Large intestine (tissue), 12 donors: ENCODE measurements around the gene SDHD. TPM values are rescaled to one million over a fixed set of nuclear protein-coding genes. Genes with fewer than 3 reads are reported as not detected.
A peak's percentile ranks its signal among the peaks of the same experiment; 100 is the strongest.
"Not testable (repeated sequence)": the region's sequence is repeated elsewhere in the genome, so short reads cannot be mapped to it uniquely, and the experiment has no call there.

ENCODE experiments used
- DNase-seq, 2 donors: peaks; one replicate each; pipeline versions ENCODE4 v3.0.0 to v3.0.0-alpha.2; 2013
- H3K27ac ChIP-seq: one replicate; pipeline ENCODE4 v1.5.1; 2013; ENCODE audit warnings: low read length
- H3K27me3 ChIP-seq: 2 replicates; pipeline ENCODE4 v1.6.1; 2013; ENCODE audit warnings: low read length; ENCODE audit not compliant: control insufficient read depth, insufficient read depth
- H3K36me3 ChIP-seq: 2 replicates; pipeline ENCODE4 v1.6.1; 2013; ENCODE audit warnings: low read length; ENCODE audit not compliant: control insufficient read depth, insufficient read depth
- H3K4me1 ChIP-seq: one replicate; pipeline ENCODE4 v1.6.1; 2013; ENCODE audit warnings: low read length; ENCODE audit not compliant: control insufficient read depth, insufficient read depth
- H3K4me3 ChIP-seq: one replicate; pipeline ENCODE4 v1.5.1; 2013; ENCODE audit warnings: low read length
- H3K9me3 ChIP-seq: one replicate; pipeline ENCODE4 v1.6.1; 2013; ENCODE audit warnings: mild to moderate bottlenecking, low read depth, low read length, moderate library complexity; ENCODE audit not compliant: control insufficient read depth
- WGBS: methylation state at CpG from one replicate; pipeline ENCODE4 v1.1.5; 2013; ENCODE audit warnings: low lambda C conversion rate; ENCODE audit not compliant: insufficient coverage; 5-methylcytosine and 5-hydroxymethylcytosine counted together
- long read RNA-seq, 11 donors: transcript quantifications; one replicate each; lab custom pipeline, GENCODE V29; 2026
- polyA plus RNA-seq: library from polyadenylated mRNA; unstranded; fragments of 120-200 nt; gene quantifications from one replicate; pipeline ENCODE4 v1.2.1, GENCODE V29; 2013

SDHD gene
- polyA plus RNA-seq, result 146 TPM
- long read RNA-seq, donor 1, transcript SDHD-201 (4 exons, 1,439 nt), result major isoform, 60 of 61 reads
- long read RNA-seq, donor 1, partial matches to known transcripts, result 0 of 61 reads
- long read RNA-seq, donor 1, other reads (novel, unspliced or antisense), result 0 of 61 reads
- long read RNA-seq, donor 2, transcript SDHD-201 (4 exons, 1,439 nt), result major isoform, 126 of 139 reads
- long read RNA-seq, donor 2, partial matches to known transcripts, result 7 of 139 reads
- long read RNA-seq, donor 2, other reads (novel, unspliced or antisense), result 0 of 139 reads
- long read RNA-seq, donor 3, result 0 reads
- long read RNA-seq, donor 4, transcript SDHD-201 (4 exons, 1,439 nt), result major isoform, 14 of 23 reads
- long read RNA-seq, donor 4, partial matches to known transcripts, result 9 of 23 reads
- long read RNA-seq, donor 4, other reads (novel, unspliced or antisense), result 0 of 23 reads
- long read RNA-seq, donor 5, transcript SDHD-201 (4 exons, 1,439 nt), result major isoform, 53 of 79 reads
- long read RNA-seq, donor 5, partial matches to known transcripts, result 26 of 79 reads
- long read RNA-seq, donor 5, other reads (novel, unspliced or antisense), result 0 of 79 reads
- long read RNA-seq, donor 6, transcript SDHD-201 (4 exons, 1,439 nt), result major isoform, 87 of 130 reads
- long read RNA-seq, donor 6, partial matches to known transcripts, result 36 of 130 reads
- long read RNA-seq, donor 6, other reads (novel, unspliced or antisense), result 6 of 130 reads
- long read RNA-seq, donor 7, transcript SDHD-201 (4 exons, 1,439 nt), result major isoform, 49 of 73 reads
- long read RNA-seq, donor 7, partial matches to known transcripts, result 24 of 73 reads
- long read RNA-seq, donor 7, other reads (novel, unspliced or antisense), result 0 of 73 reads
- long read RNA-seq, donor 8, transcript SDHD-201 (4 exons, 1,439 nt), result major isoform, 117 of 199 reads
- long read RNA-seq, donor 8, partial matches to known transcripts, result 77 of 199 reads
- long read RNA-seq, donor 8, other reads (novel, unspliced or antisense), result 5 of 199 reads
- long read RNA-seq, donor 9, transcript SDHD-201 (4 exons, 1,439 nt), result major isoform, 107 of 182 reads
- long read RNA-seq, donor 9, partial matches to known transcripts, result 75 of 182 reads
- long read RNA-seq, donor 9, other reads (novel, unspliced or antisense), result 0 of 182 reads
- long read RNA-seq, donor 10, transcript SDHD-201 (4 exons, 1,439 nt), result major isoform, 126 of 185 reads
- long read RNA-seq, donor 10, partial matches to known transcripts, result 51 of 185 reads
- long read RNA-seq, donor 10, other reads (novel, unspliced or antisense), result 7 of 185 reads
- long read RNA-seq, donor 11, transcript SDHD-201 (4 exons, 1,439 nt), result major isoform, 60 of 61 reads
- long read RNA-seq, donor 11, partial matches to known transcripts, result 0 of 61 reads
- long read RNA-seq, donor 11, other reads (novel, unspliced or antisense), result 0 of 61 reads

DNA sequence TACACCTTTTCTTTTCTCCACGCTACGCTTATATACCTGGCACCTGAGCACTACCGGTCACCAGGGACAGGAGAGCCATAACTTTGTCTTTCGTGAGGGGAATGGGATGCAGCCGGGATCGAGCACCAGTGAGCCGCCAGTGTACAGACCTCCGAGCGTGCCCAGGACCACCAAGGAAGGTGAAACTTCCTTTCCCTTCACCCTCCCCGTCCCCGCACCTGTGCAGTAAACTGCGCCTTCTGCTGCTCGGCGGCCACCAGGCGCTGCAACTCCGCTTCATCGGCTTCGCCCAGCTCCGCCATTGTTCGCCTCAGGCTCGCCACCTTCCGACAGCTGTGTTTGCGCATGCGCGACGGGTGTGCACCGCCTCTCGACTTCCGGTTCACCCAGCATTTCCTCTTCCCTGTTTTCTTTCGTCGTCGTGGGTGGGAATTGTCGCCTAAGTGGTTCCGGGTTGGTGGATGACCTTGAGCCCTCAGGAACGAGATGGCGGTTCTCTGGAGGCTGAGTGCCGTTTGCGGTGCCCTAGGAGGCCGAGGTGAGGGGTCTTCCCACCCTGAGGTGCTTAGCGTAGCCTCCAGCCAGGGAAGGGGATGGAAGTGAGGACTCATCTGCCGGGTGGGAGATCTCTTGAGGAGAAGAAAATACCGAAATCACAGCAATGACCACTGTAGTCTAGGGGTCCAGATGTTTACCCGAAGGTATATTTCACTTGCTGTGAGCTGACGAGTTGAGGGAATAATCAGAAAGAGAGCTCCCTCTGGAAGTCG lies at the start of gene SDHD, which contains the start of gene TIMM8B:
SDHD (plus strand) TSS at position 452 of the 770 bp plus-strand sequence; CDS start at position 487, 35 bp downstream.
TIMM8B (minus strand) TSS at position 335 of the 770 bp plus-strand sequence; CDS start at position 302, 33 bp downstream.
- H3K9me3 ChIP-seq, result no peaks in the 10 kb centered on the region
- DNase-seq, result peak; percentile 96 to 97
- H3K4me3 ChIP-seq, result peak within 1 kb of the TSS; percentile 94
- peak within 1 kb of the TSS; percentile 54 for H3K27ac ChIP-seq
- no CpG with 5 or more reads among the region's 45 CpGs for WGBS
- peaks cover 63% of the 10 kb centered on the region for H3K36me3 ChIP-seq
- H3K27me3 ChIP-seq, result no peaks in the 10 kb centered on the region
- peaks cover 20% of the 10 kb centered on the region for H3K4me1 ChIP-seq

DNA sequence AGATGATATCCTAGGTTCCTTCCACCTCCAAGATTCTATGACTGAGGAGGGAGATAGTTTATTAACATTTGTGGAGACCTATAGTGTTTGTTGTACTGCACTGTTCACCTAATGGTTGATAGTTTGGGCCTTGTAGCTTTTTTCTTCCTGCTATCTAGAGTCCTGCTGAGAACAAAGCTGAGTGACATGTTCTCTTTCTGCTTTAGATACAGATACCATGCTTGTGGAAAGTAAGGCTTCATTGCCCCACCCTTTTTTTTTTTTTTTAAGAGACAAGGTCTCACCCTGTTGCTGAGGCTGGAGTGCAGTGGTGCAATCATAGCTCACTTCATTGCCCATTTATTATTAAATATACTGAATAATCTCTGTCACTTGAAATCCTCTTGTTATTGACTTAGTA lies 49.1 kb upstream of the SDHD start:
- no peaks in the 10 kb centered on the region for H3K4me1 ChIP-seq
- no peak overlapping the region for H3K4me3 ChIP-seq
- H3K27me3 ChIP-seq, result no peaks in the 10 kb centered on the region
- peaks cover 45% of the 10 kb centered on the region for H3K36me3 ChIP-seq
- DNase-seq, result no peak
- H3K27ac ChIP-seq, result no peak overlapping the region
- no peaks in the 10 kb centered on the region for H3K9me3 ChIP-seq

DNA sequence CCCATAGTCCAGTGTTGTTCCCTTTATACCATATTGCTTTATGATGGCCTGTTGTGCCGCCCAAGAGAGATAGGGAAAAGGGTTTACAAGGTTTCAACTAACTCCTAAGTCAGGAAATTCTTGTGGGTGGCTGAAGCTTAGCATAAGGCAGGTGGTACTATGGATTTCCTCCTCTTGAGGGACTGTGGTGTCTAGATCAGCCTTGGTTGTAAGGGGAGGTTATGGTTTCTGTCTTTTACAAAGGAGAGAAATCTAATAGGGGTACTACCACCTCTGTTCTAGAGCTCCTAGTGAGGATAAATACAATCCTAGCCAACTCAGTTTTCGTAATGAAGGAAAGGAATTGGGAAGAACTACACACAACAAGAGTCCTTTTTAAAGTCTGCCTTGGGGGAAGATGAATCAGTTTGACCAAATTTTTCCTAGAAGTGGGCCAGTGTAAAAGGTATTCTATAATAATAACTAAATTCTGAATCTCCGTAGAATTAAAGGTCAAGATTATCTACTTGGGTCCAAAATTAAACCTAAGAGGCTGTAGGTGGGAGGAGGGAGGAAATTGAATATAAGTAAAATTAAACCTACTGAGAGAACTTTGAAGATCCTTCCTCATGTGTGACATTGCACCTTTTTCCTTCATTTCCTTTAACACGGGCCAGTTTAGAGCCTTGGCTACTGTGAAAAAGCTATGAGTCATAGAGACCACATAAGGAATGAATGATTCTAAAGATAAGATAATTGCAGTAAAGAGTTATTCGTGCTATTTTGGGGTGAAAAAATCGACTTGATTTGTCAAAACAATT lies 44.3 kb upstream of the SDHD start:
- no peaks in the 10 kb centered on the region for H3K27me3 ChIP-seq
- 40% methylated on average over 1 of the region's 6 CpGs for WGBS
- no peak for DNase-seq
- H3K9me3 ChIP-seq, result no peaks in the 10 kb centered on the region
- H3K36me3 ChIP-seq, result peaks cover 38% of the 10 kb centered on the region
- no peak overlapping the region for H3K27ac ChIP-seq
- H3K4me3 ChIP-seq, result no peak overlapping the region
- no peaks in the 10 kb centered on the region for H3K4me1 ChIP-seq

DNA sequence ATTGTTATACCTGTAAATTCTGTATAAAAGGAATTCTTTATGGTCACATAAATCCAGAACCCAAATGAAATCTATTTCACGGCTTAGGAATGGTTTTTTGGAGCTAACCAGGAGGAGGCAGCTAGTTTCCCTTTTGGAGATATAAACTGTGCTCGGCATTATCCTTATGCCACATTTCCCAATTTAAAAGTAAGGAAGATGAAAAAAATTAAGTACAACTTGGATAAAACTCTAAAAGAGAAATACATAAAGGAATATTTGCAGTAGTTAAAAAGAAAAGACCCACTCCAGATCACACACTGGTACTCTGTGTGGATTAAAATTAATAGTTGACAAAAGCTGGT lies 43.7 kb upstream of the SDHD start:
- peaks cover 32% of the 10 kb centered on the region for H3K36me3 ChIP-seq

DNA sequence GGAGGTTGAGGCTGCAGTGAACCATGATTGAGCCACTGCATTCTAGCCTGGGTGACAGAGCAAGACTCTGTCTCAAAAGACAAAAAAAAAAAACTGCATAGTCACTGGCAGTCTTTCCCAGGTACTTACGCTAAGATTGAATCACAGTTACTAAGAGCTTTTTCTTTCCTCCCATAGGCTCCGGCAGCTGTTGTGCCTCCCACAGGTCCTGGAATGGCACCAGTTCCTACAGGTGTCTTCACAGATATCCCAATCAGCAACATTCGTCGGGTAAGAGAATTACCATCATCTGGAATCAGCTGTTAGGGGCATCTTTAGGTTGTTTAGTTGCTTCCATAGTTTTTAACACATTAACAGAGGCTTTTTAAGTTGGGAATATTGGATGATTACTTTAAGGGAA lies 41.7 kb upstream of the SDHD start:
- Histone ChIP-seq H3K4me1 (no peaks in the 10 kb centered on the region), H3K36me3 (peaks cover 25% of the 10 kb centered on the region), H3K27ac (no peak overlapping the region), H3K27me3 (no peaks in the 10 kb centered on the region), H3K4me3 (no peak overlapping the region), H3K9me3 (no peaks in the 10 kb centered on the region)
- DNase-seq, result no peak
- WGBS, result 100% methylated on average over 1 of the region's 4 CpGs

More for the DNA sequence above, 43.7 kb upstream of the SDHD start:
- Histone ChIP-seq H3K4me3 (no peak overlapping the region), H3K27me3 (no peaks in the 10 kb centered on the region), H3K9me3 (no peaks in the 10 kb centered on the region), H3K4me1 (no peaks in the 10 kb centered on the region), H3K27ac (no peak overlapping the region)
- WGBS, result 100% methylated on average over 1 of the region's 2 CpGs
- no peak for DNase-seq

DNA sequence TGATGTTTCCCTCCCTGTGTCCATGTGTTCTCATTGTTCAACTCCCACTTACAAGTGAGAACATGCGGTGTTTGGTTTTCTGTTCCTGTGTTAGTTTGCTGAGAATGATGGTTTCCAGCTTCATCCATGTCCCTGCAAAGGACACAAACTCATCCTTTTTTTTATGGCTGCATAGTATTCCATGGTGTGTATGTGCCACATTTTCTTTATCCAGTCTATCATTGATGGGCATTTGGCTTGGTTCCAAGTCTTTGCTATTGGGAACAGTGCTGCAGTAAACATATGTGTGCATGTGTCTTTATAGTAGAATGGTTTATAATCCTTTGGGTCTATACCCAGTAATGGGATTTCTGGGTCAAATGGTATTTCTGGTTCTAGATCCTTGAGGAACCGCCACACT lies 40.0 kb upstream of the SDHD start:
- not testable (repeated sequence) for H3K9me3 ChIP-seq, DNase-seq, H3K4me3 ChIP-seq, H3K4me1 ChIP-seq, H3K27me3 ChIP-seq, H3K27ac ChIP-seq
- peaks cover 24% of the 10 kb centered on the region for H3K36me3 ChIP-seq
- no CpG with 5 or more reads among the region's 2 CpGs for WGBS

DNA sequence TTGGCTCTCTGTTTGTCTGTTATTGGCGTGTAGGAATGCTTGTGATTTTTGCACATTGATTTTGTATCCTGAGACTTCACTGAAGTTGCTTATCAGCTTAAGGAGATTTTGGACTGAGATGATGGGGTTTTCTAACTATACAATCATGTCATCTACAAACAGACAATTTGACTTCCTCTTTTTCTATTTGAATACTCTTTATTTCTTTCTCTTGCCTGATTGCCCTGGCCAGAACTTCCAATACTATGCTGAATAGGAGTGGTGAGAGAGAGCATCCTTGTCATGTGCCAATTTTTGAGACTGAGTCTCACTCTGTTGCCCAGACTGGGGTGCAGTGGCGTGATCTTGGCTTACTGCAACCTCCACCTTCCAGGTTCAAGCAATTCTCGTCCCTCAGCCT lies 38.4 kb upstream of the SDHD start:
- not testable (repeated sequence) for H3K27ac ChIP-seq, H3K4me1 ChIP-seq, H3K4me3 ChIP-seq, H3K27me3 ChIP-seq, DNase-seq, H3K9me3 ChIP-seq
- no CpG with 5 or more reads among the region's 3 CpGs for WGBS
- peaks cover 35% of the 10 kb centered on the region for H3K36me3 ChIP-seq

DNA sequence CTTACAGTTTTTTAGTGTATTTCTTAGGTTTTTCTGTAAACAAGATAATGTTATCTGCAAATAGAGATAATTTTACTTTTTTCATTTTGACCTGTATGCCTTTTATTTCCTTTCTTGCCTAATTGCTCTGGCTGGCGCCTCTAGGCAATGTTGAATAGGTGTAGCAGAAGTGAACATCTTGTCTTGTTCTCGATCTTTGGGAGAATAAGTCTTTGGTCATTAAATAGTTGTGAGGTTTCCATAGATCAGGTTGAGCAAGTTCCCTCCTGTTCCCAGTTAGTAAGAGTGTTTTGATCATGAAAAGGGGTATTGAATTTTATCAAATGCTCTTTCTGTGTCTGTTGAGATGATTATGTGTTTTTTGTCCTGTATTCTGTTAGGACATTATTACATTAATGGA lies 36.9 kb upstream of the SDHD start:
- H3K27ac ChIP-seq, result no peak overlapping the region
- 100% methylated on average over 1 of the region's 2 CpGs for WGBS
- H3K9me3 ChIP-seq, result no peaks in the 10 kb centered on the region
- DNase-seq, result no peak
- H3K4me3 ChIP-seq, result no peak overlapping the region
- H3K27me3 ChIP-seq, result no peaks in the 10 kb centered on the region
- H3K4me1 ChIP-seq, result no peaks in the 10 kb centered on the region
- H3K36me3 ChIP-seq, result peaks cover 44% of the 10 kb centered on the region

DNA sequence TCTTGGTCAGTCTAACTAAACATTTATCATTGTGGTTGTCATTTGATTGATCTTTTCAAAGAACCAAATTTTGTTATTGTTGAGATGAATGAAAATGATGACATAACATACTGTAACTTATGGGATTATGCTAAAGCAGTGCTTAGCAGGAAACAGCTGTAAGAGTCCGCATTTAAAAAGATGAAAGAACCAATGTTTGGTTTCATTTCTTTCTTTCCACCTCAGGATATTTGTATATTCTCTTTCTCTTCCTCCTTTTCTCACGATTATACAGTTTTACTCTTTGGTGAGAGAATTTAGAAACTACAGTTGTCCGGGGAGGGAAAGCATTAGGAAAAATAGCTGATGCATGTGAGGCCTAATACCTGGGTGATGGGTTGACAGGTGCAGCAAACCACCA lies 36.0 kb upstream of the SDHD start:
- H3K4me3 ChIP-seq, result no peak overlapping the region
- no peak for DNase-seq
- H3K27me3 ChIP-seq, result no peaks in the 10 kb centered on the region
- H3K9me3 ChIP-seq, result no peaks in the 10 kb centered on the region
- WGBS, result no CpG with 5 or more reads among the region's 3 CpGs
- no peak overlapping the region for H3K27ac ChIP-seq
- H3K36me3 ChIP-seq, result peaks cover 39% of the 10 kb centered on the region
- H3K4me1 ChIP-seq, result no peaks in the 10 kb centered on the region
